ENCODE results near the gene CDC42EP1.
"Not testable (repeated sequence)": the region's sequence is repeated elsewhere in the genome, so short reads cannot be mapped to it uniquely, and the experiment has no call there.

The CDC42EP1 gene

DNA sequence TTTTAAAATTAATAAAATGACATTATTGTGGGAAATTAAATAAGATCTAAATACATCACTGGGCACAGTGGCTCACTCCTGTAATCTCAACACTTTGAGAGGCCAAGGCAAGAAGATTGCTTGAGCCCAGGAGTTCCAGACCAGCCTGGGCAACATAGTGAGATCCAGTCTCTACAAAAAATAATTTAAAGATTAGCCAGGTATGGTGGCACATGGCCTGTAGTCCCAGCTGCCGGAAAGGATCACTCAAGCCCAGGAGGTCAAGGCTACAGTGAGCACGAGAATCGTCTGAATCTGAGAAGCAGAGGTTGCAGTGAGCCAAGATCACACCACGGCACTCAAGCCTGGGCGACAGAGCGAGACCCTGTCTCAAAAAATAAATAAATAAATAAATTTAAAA, 25.1 kb upstream of the CDC42EP1 start:
- DNase-seq, result no peak

GRCh38 chr22:37538590-37539357, 21.5 kb upstream of the CDC42EP1 start:
- peak; percentile 86 for DNase-seq

GRCh38 chr22:37539790-37540189, 20.5 kb upstream of the CDC42EP1 start:
- DNase-seq, result not testable (repeated sequence)

DNA sequence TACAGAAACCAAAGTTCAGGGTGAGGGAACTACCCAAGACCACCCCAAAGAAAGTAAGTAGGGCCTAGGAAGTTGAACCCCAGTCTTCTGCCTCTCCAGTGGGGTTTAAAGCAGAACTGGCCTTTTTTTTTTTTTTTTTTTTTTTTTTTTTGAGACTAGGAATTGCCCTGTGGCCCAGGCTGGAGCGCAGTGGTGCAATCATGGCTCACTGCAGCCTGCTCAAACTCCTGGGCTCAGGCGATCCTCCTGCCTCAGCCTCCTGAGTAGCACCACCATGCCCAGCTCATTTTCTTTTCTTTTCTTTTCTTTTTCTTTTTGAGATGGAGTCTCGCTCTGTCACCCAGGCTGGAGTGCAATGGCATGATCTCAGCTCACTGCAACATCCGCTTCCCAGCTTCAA, 17.9 kb upstream of the CDC42EP1 start:
- not testable (repeated sequence) for DNase-seq

DNA sequence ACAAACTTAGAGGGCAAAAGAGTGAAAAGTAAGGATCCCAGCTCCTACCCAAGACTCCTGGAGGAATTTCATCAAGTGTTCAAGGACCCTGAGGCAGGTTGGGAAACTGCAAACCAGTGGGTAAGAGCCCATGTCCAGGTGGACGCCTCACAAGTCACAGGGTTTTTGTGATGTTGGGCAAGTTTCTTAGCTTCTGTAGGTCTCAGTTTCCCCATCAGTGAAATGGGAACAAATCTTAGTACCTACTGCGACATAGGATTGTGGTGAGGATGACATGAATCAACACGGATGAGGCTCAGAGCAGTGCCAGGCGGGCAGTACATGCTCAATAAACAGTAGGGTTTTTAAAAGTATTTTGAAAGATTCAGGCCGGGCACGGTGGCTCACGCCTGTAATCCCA, 17.3 kb upstream of the CDC42EP1 start:
- no peak for DNase-seq

- DNase-seq, result peak; percentile 25
These were observed 15.2 kb upstream of the CDC42EP1 start for GRCh38 chr22:37544955-37545702.

DNA sequence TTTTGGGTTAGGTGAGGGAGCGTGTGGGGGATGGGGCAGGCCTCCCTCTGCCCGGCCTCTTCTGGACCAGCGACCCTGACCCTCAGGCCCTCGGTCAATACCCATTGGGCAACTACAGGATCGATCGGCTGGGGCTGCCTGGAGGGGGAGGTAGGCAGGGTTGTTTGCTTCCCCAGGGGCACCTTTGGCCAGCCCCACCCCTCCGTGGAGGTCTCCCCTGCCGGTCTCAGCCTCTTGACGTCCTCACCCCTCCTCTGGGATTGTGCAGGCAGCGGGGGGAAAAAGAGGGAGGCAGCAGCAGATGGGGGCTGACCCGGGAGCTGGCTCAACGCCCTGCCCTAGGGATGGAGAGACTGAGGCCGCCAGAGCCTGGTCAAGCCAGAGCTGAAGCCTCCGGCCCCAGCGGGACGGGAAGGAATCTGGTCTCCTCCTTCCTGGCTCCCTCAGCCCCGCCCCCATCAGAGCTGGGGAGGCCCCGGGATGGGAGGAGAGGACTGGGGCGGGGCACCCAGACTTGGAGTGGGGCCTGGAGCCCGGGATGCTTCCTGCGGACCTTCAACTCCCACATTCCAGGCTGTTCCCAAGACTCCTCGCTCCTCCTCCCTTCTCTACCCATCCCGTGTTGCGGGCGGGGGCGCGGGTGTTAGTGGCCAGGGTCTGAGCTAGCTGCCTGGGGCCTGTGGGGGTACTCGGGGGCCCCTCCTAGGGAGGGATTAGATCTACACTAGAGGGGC, 14.4 kb upstream of the CDC42EP1 start:
- no peak for DNase-seq

DNA sequence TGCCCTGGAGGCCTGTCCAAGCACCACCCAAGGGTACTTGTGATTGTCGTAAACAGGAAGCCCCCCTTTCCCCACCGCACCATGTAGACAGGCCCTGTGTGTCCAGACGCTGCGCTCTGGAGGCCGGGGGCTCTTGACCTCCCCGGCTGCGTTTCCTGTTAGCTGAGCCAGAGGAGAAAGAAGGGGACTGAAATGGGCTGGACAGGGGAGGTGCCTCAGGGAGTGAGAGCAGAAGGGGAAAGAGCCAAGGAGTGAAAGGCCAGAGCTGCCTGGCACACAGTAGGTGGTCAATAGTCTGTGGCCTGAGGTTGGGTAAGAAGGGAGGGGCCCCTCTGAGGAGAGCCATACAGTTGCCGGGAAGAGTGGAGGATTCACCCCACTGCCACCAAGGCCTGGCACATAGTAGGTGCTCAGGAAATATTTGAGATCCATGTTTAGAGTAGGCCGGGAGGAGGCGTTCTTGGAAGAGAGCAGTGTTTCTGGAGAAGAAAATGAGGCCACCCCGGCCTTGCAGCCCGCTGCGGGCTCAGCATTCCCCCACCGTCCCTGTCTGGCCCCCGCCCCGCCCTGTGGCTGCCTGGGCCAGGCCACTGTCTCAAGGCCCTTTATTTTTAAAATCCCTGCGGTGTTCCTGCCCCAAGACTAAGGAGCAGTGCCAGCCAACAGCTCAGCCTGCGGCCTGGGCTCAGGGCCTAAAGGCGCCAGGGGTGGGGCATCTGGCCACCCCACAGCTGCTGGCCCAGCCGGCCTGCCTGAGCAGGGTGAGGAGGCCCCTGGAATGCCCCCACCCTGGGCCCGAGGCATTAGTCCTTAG, 13.6 kb upstream of the CDC42EP1 start:
- DNase-seq, result no peak

DNA sequence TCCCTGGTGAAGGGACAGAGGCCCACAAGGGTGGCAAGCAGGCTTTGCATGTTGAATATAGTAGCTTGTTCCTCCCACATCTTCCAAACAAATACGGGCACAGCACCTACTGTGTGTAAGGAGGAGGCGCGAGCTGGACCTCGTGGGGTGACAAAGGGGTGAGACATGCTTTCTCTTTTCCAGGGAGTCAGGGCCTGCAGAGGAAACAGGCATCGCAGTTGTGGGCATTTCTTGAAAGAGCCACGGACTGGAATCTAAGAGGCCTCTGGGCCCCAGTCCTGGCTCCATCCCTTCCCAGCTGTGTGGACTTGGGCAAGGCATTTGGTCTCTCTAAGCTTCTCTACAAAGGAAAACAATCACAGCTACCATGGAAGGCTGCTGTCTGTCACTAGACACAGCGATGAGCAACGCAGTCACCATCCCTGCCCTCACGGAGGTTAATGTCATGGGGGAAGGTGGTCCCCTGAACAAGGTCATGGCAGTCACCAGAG, 13.0 kb upstream of the CDC42EP1 start:
- no peak for DNase-seq

DNA sequence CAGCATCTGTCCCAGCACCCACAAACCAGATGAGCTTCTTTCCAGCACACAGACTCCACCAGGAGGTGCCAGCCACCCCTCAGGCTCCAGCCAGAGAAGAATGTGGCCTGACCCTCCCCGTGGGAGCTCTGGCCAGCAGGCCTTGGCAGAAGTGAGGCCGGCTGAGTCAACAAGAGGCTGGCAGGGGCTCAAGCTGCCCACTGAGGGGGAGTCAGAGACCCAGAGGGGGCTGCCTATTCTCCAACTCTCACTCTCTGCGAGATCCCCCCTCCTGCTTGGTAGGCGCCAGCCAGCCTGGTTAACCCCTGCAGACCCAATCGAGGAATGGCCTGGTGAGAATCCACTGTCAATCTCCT, 10.6 kb upstream of the CDC42EP1 start:
- no peak for DNase-seq

- not testable (repeated sequence) for DNase-seq
These were observed 9.4 kb upstream of the CDC42EP1 start for GRCh38 chr22:37550921-37551320.

- DNase-seq, result no peak
These were observed 8.3 kb upstream of the CDC42EP1 start for GRCh38 chr22:37551981-37552380.

DNA sequence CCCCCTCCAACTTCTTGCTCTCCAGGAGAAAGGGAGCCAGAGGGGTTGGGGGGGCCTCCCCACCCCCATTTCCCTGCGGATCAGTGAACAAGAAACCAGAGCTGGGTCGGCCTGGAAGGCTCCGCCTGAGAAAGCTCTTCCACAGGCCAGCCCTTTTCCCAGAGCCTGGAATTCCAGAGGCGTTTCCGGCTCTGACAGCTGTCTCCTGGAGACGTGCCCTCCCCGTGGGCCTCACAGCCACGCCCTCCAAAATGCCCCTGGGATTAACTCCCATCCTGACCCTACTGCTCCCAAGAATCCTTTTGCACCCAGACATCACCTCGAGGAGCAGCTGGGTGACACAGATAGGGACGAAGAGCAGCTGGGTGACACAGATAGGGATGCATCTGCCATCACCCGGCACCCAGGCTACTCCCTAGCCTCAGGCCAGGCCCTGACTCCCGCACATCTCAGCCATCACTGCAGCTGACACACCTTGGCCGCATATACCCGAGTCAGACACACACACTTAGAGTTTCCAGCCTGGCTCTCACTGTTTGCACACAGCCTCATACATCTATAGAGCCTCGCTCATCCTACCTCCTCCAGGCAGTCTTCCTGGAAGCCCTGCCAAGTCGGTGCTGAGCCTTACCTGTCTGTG, 7.6 kb upstream of the CDC42EP1 start:
- no peak for DNase-seq

GRCh38 chr22:37553725-37554124, 6.6 kb upstream of the CDC42EP1 start:
- no peak for DNase-seq

DNA sequence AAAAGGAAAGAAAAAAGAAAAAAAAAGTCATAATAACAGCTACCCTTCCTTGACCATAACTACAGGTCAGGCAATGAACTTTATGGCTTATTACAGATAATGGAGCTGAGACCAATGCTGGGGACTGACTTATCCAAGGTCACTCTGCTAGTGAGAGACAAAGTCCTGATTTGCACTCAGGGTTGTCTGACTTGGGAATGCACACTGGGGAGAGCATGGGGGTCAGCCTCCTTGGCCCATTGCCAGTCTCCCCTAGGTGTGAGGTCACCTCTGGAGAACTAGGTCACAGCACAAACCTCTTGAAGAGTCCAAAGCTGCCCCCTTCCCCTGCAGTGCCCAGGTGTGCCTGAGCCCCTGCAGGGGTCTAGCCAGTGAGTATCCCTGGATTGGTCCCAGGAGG, 5.3 kb upstream of the CDC42EP1 start:
- no peak for DNase-seq

DNA sequence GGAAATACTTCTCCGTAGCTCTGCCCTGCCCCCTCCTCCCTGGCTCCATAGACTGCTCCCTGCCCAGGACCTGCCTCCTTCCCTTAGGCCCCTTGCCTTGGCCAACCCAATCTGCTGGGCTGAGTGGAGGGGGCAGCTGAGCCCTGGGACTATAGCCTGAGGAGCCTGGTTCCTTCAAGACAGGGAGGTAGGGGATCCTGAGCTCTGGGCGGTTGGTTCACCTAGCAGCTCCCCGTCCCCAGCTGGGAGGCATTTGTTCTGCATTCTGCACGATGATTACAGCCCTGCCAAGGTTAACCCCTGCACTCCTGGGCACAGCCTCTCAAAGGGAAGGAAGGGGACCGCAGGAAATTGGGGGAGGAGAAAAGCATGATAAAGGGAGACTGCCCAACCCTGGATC, 3.6 kb upstream of the CDC42EP1 start:
- DNase-seq, result no peak

DNA sequence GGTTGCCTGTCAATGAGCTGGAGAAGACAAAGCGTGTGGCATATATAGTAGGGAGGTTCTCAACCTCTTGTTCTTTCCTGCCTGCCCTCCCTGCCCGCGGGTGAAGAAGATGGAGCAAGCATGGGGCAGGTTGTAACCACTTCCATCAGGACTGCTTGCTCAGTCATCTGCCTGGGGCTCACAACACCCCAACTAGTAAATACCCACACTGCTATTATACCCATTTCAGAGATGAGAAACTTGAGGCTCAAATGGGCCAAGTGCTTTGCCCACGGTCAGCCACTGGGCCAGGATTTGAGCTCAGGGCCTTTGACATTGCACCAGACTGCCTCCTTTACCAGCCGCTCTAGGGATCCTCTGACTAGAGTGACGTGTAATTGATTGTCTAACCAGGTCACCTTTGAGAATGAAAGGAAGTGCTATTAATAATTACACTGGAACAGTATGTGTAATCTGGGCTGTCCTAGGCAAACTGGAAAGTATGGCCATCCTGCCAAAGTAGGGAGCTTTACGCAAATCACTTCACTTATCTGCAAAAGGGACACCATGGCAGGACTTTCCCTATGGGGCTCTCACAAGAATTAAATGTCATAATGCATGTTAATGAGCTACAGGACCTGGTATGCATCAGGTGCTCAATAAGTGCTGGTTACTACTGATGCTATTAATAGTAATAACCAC, 2.8 kb upstream of the CDC42EP1 start:
- no peak for DNase-seq

DNA sequence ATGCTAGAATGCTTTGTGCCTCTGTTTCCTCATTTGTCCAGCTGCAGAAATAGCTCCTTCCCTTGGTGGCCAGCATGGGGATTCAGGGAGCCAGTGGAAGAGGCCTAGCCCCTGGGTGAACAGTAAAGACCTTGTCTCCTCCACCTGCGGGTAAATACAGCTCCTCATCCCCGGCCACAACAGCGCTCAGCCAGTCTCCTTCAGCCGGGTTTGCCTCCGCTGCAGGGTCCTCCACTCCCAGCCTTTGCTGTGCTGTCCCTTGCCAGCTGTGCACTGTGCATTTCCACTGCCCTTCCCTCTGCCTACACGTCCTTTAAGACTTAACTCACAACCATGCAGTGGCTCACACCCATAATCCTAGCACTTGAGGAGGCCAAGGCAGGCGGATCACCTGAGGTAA, 1.5 kb upstream of the CDC42EP1 start:
- no peak for DNase-seq

GRCh38 chr22:37559521-37559900, 769 bp upstream of the CDC42EP1 start:
- no peak for DNase-seq

- no peak for DNase-seq
These were observed 430 bp downstream of the CDC42EP1 start for GRCh38 chr22:37560608-37561211.

All from effector CD4-positive, alpha-beta T cell (primary cell).